NCI-H2171 treated with DMSO at 0.1 percent for 48 hours (cell line): ENCODE data around the gene CERK.
A peak's percentile ranks its signal among the peaks of the same experiment; 100 is the strongest.

ENCODE experiments used
- DNase-seq: peaks from one replicate; lab custom pipeline; 2025; lab: John Stamatoyannopoulos, UW

Gene CERK

GRCh38 chr22:46699091-46699490 lies 39.0 kb downstream of the CERK start:
- DNase-seq: no peak

GRCh38 chr22:46697811-46698515 lies 40.1 kb downstream of the CERK start:
- no peak for DNase-seq

GRCh38 chr22:46696614-46697013 lies 41.4 kb downstream of the CERK start:
- no peak for DNase-seq

- DNase-seq: no peak
Observed at GRCh38 chr22:46696229-46696518, 41.9 kb downstream of the CERK start.

- peak; percentile 96 for DNase-seq
Observed at GRCh38 chr22:46695346-46696228, 42.5 kb downstream of the CERK start.

- no peak for DNase-seq
Observed at GRCh38 chr22:46694416-46695170, 43.5 kb downstream of the CERK start.

GRCh38 chr22:46693634-46694415 lies 44.2 kb downstream of the CERK start:
- no peak for DNase-seq

- no peak for DNase-seq
Observed at GRCh38 chr22:46691571-46691970, 46.5 kb downstream of the CERK start.

- no peak for DNase-seq
Observed at GRCh38 chr22:46690146-46690545, 47.9 kb downstream of the CERK start.

- no peak for DNase-seq
Observed at GRCh38 chr22:46688949-46689348, 49.1 kb downstream of the CERK start.

- DNase-seq: no peak
Observed at GRCh38 chr22:46687460-46687859, 50.6 kb downstream of the CERK start.

- DNase-seq: no peak
Observed at GRCh38 chr22:46687048-46687444, 51.0 kb downstream of the CERK start.

GRCh38 chr22:46686221-46687047 lies 51.6 kb downstream of the CERK start:
- no peak for DNase-seq

- peak; percentile 67 for DNase-seq
Observed at GRCh38 chr22:46684706-46685105, 53.3 kb downstream of the CERK start.

GRCh38 chr22:46682011-46682731 lies 55.9 kb downstream of the CERK start:
- DNase-seq: no peak

- no peak for DNase-seq
Observed at GRCh38 chr22:46681010-46681409, 57.0 kb downstream of the CERK start.

GRCh38 chr22:46679706-46680269 lies 58.3 kb downstream of the CERK start:
- no peak for DNase-seq

- no peak for DNase-seq
Observed at GRCh38 chr22:46678785-46679700, 59.0 kb downstream of the CERK start.
